ENCODE measurements around the gene IFITM5. TPM values are rescaled to one million over a fixed set of nuclear protein-coding genes. Genes with fewer than 3 reads are reported as not detected.

The IFITM5 gene
- total and polyA plus RNA-seq, 9 of the 15 experiments (the other 6 are each of a cell fraction or from before 2014, with no cell fraction given), result 0.19 TPM; not detected in 8

DNA sequence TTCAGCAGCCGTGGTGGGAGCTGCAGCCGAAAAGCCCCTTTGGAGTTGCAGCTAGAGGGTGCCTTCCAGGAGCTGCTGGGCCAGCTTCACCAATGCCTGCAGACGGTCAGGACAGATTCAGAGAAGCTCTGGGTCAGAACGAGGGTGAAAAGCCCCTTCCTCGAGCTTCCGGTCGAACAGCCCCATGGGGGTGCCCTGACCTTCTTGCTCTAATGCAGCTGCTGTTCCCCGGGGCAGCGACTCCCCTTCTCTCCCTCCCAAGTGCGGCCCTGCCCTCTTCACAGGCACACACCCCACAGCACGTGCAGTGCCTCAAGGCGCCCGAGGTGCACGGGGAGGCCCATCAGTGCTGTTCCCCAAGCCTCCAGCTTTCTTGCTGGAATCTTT lies 31.0 kb upstream of the IFITM5 start:
- H3K9ac ChIP-seq (ENCODE audit: insufficient read depth in 1 of 2, low read depth in 2 of 2, low read length in 2 of 2), result peak overlapping the region; percentile 58 to 77
- no peaks in the 10 kb centered on the region for H3K9me1 ChIP-seq (ENCODE audit: control insufficient read depth, insufficient read depth, low read length)
- ATAC-seq (no peak), FAIRE-seq (no peak), DNase-seq (ENCODE audit: extremely low read depth in 1 of 4, low spot score in 3 of 4) (no peak)
- H3K4me2 ChIP-seq (ENCODE audit: insufficient read depth, low read length), result peak overlapping the region; percentile 67
- H3K79me2 ChIP-seq (ENCODE audit: control insufficient read depth, insufficient read depth, low read length), result peaks cover 29% of the 10 kb centered on the region
- WGBS (ENCODE audit: insufficient coverage, low coverage, missing lambda C conversion rate), result 60% methylated on average over 12 of the region's 14 CpGs
- in situ Hi-C loops (cut with MboI), result no loop called here
- H3K27me3 ChIP-seq (ENCODE audit: control insufficient read depth in 2 of 2, insufficient read depth in 2 of 2, low read length in 2 of 2), result no peaks in the 10 kb centered on the region
- H3K4me1 ChIP-seq (replicated peaks in 1 of 2; ENCODE audit: control insufficient read depth in 2 of 2, insufficient read depth in 2 of 2, low read length in 2 of 2), result peaks cover 50 to 58% of the 10 kb centered on the region in 2 experiments
- BruUV-seq (replicated peaks), result no TSS peak
- CTCF ChIA-PET (ENCODE audit: low intra/inter-chr PET ratio), result no interaction called here
- no peak overlapping the region for H3K4me3 ChIP-seq
- peak overlapping the region; percentile 79 for H3K27ac ChIP-seq (ENCODE audit: extremely low read depth, low read depth, low read length)
- H4K20me1 ChIP-seq (replicated peaks; ENCODE audit: control insufficient read depth, insufficient read depth, low read length), result no peaks in the 10 kb centered on the region
- H3K36me3 ChIP-seq (ENCODE audit: control insufficient read depth, insufficient read depth, low read length), result no peaks in the 10 kb centered on the region
- H3K9me3 ChIP-seq (replicated peaks; ENCODE audit: control insufficient read depth, insufficient read depth, low read depth, low read length), result peaks cover 7% of the 10 kb centered on the region; the same call in 1 of the 2 replicates
- no peak overlapping the region for H2AFZ ChIP-seq (ENCODE audit: low read depth, low read length)
- intact Hi-C loops (cut with micrococcal nuclease), result no loop called here
- POLR2A ChIA-PET, result interaction anchor here (0.6 to 3.1 kb wide), 14 partner anchors 10 to 1063 kb away, joined by 3 to 21 read pairs (median 4); partner anchors contain the start of genes BET1L and RIC8A
- TF ChIP-seq CBX1 (IDR thresholded peaks at IDR 0.05; ENCODE audit: low read depth), result no peak
- no peak for TF ChIP-seq CBFA2T3 (IDR thresholded peaks at IDR 0.05)
- no peak for TF ChIP-seq POLR3A (IDR thresholded peaks at IDR 0.05; ENCODE audit: borderline replicate concordance, extremely low read depth, insufficient read depth, insufficient read length)
- TF ChIP-seq, protein P1, sequence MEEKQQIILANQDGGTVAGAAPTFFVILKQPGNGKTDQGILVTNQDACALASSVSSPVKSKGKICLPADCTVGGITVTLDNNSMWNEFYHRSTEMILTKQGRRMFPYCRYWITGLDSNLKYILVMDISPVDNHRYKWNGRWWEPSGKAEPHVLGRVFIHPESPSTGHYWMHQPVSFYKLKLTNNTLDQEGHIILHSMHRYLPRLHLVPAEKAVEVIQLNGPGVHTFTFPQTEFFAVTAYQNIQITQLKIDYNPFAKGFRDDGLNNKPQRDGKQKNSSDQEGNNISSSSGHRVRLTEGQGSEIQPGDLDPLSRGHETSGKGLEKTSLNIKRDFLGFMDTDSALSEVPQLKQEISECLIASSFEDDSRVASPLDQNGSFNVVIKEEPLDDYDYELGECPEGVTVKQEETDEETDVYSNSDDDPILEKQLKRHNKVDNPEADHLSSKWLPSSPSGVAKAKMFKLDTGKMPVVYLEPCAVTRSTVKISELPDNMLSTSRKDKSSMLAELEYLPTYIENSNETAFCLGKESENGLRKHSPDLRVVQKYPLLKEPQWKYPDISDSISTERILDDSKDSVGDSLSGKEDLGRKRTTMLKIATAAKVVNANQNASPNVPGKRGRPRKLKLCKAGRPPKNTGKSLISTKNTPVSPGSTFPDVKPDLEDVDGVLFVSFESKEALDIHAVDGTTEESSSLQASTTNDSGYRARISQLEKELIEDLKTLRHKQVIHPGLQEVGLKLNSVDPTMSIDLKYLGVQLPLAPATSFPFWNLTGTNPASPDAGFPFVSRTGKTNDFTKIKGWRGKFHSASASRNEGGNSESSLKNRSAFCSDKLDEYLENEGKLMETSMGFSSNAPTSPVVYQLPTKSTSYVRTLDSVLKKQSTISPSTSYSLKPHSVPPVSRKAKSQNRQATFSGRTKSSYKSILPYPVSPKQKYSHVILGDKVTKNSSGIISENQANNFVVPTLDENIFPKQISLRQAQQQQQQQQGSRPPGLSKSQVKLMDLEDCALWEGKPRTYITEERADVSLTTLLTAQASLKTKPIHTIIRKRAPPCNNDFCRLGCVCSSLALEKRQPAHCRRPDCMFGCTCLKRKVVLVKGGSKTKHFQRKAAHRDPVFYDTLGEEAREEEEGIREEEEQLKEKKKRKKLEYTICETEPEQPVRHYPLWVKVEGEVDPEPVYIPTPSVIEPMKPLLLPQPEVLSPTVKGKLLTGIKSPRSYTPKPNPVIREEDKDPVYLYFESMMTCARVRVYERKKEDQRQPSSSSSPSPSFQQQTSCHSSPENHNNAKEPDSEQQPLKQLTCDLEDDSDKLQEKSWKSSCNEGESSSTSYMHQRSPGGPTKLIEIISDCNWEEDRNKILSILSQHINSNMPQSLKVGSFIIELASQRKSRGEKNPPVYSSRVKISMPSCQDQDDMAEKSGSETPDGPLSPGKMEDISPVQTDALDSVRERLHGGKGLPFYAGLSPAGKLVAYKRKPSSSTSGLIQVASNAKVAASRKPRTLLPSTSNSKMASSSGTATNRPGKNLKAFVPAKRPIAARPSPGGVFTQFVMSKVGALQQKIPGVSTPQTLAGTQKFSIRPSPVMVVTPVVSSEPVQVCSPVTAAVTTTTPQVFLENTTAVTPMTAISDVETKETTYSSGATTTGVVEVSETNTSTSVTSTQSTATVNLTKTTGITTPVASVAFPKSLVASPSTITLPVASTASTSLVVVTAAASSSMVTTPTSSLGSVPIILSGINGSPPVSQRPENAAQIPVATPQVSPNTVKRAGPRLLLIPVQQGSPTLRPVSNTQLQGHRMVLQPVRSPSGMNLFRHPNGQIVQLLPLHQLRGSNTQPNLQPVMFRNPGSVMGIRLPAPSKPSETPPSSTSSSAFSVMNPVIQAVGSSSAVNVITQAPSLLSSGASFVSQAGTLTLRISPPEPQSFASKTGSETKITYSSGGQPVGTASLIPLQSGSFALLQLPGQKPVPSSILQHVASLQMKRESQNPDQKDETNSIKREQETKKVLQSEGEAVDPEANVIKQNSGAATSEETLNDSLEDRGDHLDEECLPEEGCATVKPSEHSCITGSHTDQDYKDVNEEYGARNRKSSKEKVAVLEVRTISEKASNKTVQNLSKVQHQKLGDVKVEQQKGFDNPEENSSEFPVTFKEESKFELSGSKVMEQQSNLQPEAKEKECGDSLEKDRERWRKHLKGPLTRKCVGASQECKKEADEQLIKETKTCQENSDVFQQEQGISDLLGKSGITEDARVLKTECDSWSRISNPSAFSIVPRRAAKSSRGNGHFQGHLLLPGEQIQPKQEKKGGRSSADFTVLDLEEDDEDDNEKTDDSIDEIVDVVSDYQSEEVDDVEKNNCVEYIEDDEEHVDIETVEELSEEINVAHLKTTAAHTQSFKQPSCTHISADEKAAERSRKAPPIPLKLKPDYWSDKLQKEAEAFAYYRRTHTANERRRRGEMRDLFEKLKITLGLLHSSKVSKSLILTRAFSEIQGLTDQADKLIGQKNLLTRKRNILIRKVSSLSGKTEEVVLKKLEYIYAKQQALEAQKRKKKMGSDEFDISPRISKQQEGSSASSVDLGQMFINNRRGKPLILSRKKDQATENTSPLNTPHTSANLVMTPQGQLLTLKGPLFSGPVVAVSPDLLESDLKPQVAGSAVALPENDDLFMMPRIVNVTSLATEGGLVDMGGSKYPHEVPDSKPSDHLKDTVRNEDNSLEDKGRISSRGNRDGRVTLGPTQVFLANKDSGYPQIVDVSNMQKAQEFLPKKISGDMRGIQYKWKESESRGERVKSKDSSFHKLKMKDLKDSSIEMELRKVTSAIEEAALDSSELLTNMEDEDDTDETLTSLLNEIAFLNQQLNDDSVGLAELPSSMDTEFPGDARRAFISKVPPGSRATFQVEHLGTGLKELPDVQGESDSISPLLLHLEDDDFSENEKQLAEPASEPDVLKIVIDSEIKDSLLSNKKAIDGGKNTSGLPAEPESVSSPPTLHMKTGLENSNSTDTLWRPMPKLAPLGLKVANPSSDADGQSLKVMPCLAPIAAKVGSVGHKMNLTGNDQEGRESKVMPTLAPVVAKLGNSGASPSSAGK (IDR thresholded peaks at IDR 0.05), result peak; percentile 82
- TF ChIP-seq RBFOX2 (IDR thresholded peaks at IDR 0.05; ENCODE audit: low read depth, low read length), result peak; percentile 49; the same call in 1 of the 2 replicates
- TF ChIP-seq ARHGAP35 (IDR thresholded peaks at IDR 0.05; ENCODE audit: partially characterized antibody), result no peak
- 0 out of 2 replicates have a peak, but pooled peaks have one; percentile 18 for TF ChIP-seq ZNF395 (CRISPR knock-in tag; IDR thresholded peaks at IDR 0.05)

All from K562 (cell line).